Subcutaneous preadipocyte (primary cell): ENCODE results near the gene RAB31. TPM values are rescaled to one million over a fixed set of nuclear protein-coding genes. Genes with fewer than 3 reads are reported as not detected.

ENCODE experiments used
- small RNA-seq: library from RNA; depleted of rRNA; stranded (forward); fragments of <200 nt; gene quantifications from one replicate; pipeline ENCODE3, GENCODE V24; 2012
- total RNA-seq: library from RNA; depleted of rRNA; stranded (reverse); fragments of >200 nt; gene quantifications from 2 replicates; pipeline ENCODE4 v1.2.3, GENCODE V29; 2012

RAB31 gene, protein sequence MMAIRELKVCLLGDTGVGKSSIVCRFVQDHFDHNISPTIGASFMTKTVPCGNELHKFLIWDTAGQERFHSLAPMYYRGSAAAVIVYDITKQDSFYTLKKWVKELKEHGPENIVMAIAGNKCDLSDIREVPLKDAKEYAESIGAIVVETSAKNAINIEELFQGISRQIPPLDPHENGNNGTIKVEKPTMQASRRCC
- 25.7 and 37.9 TPM in 2 replicates for total RNA-seq

DNA sequence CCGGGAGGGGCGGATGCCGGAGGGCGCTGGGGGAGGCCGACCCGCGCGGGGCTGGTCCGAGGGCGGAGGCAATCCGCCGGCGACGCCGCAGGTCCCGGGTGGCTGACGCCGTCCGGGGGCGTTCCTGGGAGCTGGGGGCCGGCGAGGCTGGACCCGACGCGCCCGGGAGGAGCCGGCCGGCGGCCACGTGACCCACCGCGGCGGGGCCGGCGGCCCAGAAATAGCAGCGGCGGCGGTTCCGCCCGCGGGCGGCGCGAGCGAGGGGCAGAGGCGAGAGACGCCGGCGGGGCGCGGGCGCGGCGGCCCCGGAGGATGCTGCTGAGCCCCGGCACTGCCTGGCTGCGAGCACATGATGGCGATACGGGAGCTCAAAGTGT lies at the start of gene RAB31:
Gene RAB31, plus strand, starts transcription at position 245 of the 377 bp plus-strand sequence. Its CDS starts 105 bp downstream, at position 350.

DNA sequence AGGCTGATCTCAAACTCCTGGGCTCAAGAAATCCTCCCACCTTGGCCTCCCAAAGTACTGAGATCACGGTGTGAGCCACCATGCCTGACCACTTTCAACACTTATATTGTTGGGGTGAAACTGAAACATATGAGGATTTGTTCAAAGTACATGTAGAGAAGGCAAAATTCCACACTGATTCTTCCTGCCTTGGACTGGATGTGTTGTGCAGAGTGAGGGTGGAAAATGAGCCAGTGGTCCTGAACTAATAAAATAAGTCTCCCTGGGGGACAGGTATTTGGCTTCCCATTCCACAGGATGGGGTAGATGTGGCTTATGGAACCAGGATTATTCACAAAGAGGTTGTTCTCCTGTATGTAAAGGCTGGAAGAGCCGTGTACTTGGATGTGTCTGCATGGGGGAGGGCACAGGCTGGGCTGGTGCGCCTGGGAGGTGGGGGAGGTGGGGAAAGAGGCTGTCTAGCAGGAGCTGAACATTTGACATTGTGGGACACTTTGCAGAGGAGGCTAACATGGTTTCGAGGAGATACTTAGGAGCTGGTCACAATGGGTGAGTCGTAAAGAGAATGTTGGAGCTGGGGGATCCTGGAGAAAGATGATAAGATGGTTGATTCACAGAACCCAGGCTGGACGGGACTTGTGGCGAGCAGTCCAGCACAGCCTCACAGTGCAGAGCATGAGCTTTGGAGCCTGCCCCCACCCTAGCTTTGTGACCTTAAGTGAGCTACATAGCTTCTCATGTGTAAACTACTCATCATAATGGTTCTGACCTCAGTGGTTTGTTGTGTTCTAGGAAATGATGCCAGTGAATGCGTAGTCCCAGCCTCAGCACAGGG lies 177.3 kb downstream of the RAB31 start, which contains the start of gene TXNDC2:
Gene TXNDC2, plus strand, starts transcription at position 804 of the 835 bp plus-strand sequence. CDS start 708 bp downstream, outside the sequence.

Small RNAs within 50 kb of the gene (small RNA-seq; reads per million reads assigned to genes)
- gene RN7SL862P (not detected), gene RNA5SP449 (not detected)

Other genes starting within 250 kb of the RAB31 start
- 55.1 and 83.1 TPM in 2 replicates for gene RALBP1, start 232.8 kb upstream of the RAB31 start, total RNA-seq
- 58.8 and 99.5 TPM in 2 replicates for gene PPP4R1, start 93.7 kb upstream of the RAB31 start, total RNA-seq
- under 0.01 TPM in 1 of 2 replicates, not detected in the other for gene TXNDC2, start 177.7 kb downstream of the RAB31 start, total RNA-seq
- gene VAPA, start 205.7 kb downstream of the RAB31 start, total RNA-seq, result 193 and 211 TPM in 2 replicates